Spinal cord (tissue), 10 donors: Measurements from ENCODE around the gene UGT1A3. TPM values are rescaled to one million over a fixed set of nuclear protein-coding genes. Genes with fewer than 3 reads are reported as not detected.
"Not testable (repeated sequence)": the region's sequence is repeated elsewhere in the genome, so short reads cannot be mapped to it uniquely, and the experiment has no call there.

Source experiments
- DNase-seq, 6 donors: peaks; one replicate each; pipeline versions ENCODE4 v3.0.0 to v3.0.0-alpha.2; 2013 to 2015; ENCODE audit warnings: low spot score in 6 of 6, low read depth in 4 of 6
- H3K27ac ChIP-seq: one replicate; pipeline ENCODE4 v1.5.1; 2013; ENCODE audit warnings: low read depth, low read length, control low read depth
- H3K27me3 ChIP-seq: one replicate; pipeline ENCODE4 v1.6.1; 2013; ENCODE audit warnings: low read length; ENCODE audit not compliant: control insufficient read depth, insufficient read depth
- H3K36me3 ChIP-seq: one replicate; pipeline ENCODE4 v1.6.1; 2013; ENCODE audit warnings: low read length; ENCODE audit not compliant: control insufficient read depth, insufficient read depth
- H3K4me1 ChIP-seq: one replicate; pipeline ENCODE4 v1.6.1; 2013; ENCODE audit warnings: low read length; ENCODE audit not compliant: control insufficient read depth, insufficient read depth
- H3K4me3 ChIP-seq: one replicate; pipeline ENCODE4 v1.5.1; 2013; ENCODE audit warnings: low read depth, low read length, control low read depth
- H3K9me3 ChIP-seq: one replicate; pipeline ENCODE4 v1.6.1; 2013; ENCODE audit warnings: low read length; ENCODE audit not compliant: control insufficient read depth, insufficient read depth
- WGBS: methylation state at CpG from one replicate; pipeline ENCODE4 v1.1.5; 2013; ENCODE audit warnings: missing lambda C conversion rate; ENCODE audit not compliant: insufficient coverage; 5-methylcytosine and 5-hydroxymethylcytosine counted together
- polyA plus RNA-seq, 2 donors: library from polyadenylated mRNA; unstranded; fragments of 120-200 nt; gene quantifications; one replicate each; pipeline ENCODE4 v1.2.1, GENCODE V29; 2013; ENCODE audit not compliant: insufficient read length in 2 of 2
- total RNA-seq, 2 donors: library from RNA; depleted of rRNA in 1 of 2; stranded (reverse); fragments of 120-200 nt in 1 of 2; fragments of >200 nt in 1 of 2; gene quantifications; one replicate each; pipeline versions ENCODE4 v1.2.3 to v1.2.4, GENCODE V29; 2013 to 2014
- donor health status: healthy.

Gene UGT1A3
- total and polyA plus RNA-seq, 4 donors, result not detected

DNA sequence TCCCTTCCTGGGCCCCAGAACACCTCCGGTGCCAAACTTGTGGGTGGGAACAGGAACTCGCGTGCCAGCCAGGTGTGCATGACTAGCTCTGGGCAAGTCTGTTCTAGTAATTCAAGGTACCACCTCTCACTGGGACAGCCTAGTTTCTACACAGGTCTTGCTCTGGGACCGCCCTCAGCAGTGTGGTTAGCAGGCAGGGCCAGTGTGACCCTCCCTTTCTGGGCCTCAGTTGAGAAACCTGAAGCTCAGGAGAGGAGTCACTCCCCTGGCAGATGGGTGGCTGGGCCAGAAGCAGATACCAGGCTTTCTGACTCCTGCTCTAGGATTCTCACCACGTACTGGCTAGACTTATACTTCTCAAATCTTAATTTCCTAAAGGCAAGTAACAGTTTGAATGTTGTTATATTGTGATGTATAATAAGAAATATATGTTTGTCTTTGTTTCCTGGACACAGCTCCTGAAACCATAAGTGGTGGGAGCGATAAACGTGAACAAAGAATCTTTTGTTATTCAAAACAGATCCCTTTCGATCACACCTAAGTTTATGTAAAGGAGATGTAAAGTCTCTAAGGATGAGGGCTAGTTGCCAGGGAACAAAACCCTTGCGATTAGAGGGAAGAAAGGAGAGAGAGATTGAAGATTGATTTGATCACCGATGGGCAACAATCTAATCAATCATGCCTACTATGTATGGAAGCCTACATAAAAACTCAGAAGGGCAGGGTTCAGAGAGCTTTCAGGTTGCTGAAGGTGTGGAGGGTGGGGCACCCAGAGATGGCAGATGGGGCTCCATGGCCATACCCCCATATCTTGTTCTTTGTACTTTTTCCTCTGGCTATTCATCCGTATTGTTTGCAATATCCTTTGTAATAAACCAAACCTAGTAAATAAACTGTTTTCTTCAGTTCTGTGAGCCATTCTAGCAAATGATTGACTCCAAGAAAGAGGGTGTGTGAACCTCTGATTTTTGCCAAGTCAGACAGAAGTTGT, 37.1 kb upstream of the UGT1A3 start:
- WGBS, result 85% methylated on average over 5 of the region's 11 CpGs
- DNase-seq, result no peak
- no peak overlapping the region for H3K4me3 ChIP-seq
- no peaks in the 10 kb centered on the region for H3K36me3 ChIP-seq
- no peaks in the 10 kb centered on the region for H3K27me3 ChIP-seq
- H3K27ac ChIP-seq, result no peak overlapping the region
- no peaks in the 10 kb centered on the region for H3K9me3 ChIP-seq
- no peaks in the 10 kb centered on the region for H3K4me1 ChIP-seq

DNA sequence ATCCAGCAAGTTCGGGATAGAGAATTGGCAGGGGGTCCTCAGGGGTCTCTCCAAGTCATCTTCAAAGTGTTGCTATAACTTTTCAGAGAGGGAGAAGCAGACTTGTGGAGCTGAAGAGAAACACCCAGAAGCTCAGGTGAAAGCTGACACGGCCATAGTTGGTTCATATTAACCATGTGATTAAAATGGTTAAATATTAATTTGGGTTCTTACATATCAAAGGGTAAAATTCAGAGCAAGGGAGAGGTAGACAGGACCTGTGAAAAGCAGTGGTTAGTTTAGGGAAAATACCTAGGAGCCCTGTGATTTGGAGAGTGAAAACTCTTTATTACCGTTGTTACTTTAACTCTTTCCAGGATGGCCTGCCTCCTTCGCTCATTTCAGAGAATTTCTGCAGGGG, 36.2 kb upstream of the UGT1A3 start, which contains the start of gene UGT1A6:
Gene UGT1A6, plus strand, starts transcription at position 243 of the 400 bp plus-strand sequence. Its CDS starts 115 bp downstream, at position 358.
- Histone ChIP-seq H3K9me3 (no peaks in the 10 kb centered on the region), H3K27ac (no peak within 1 kb of the TSS), H3K36me3 (no peaks in the 10 kb centered on the region), H3K4me3 (no peak within 1 kb of the TSS), H3K27me3 (no peaks in the 10 kb centered on the region), H3K4me1 (no peaks in the 10 kb centered on the region)
- DNase-seq, result no peak
- 88% methylated on average over 3 of the region's 4 CpGs for WGBS

DNA sequence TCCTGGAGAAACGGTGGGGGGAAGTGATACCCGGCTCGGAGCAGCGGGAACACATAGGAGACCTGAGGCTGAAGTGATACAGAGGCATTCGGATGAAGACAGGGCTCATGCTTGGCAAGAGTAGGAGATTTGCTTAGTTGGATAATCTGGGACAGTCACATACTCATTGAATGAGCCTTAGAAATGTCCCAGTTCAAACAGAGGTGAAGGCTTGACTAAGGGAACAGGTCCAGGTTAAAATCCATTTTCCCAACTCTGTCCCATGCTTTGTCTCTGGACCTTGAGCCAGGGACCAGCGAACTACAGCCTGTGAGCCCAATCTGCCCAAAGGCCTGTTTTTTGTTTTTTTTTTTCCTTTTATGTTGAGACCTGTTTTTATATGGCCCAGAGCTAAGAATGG, 34.9 kb upstream of the UGT1A3 start:
- no peak overlapping the region for H3K27ac ChIP-seq
- no peaks in the 10 kb centered on the region for H3K27me3 ChIP-seq
- no peaks in the 10 kb centered on the region for H3K36me3 ChIP-seq
- 60% methylated on average over 3 of the region's 6 CpGs for WGBS
- no peak overlapping the region for H3K4me3 ChIP-seq
- no peak for DNase-seq
- no peaks in the 10 kb centered on the region for H3K9me3 ChIP-seq
- H3K4me1 ChIP-seq, result no peaks in the 10 kb centered on the region

- Histone ChIP-seq H3K4me3 (no peak overlapping the region), H3K27me3 (no peaks in the 10 kb centered on the region), H3K36me3 (no peaks in the 10 kb centered on the region), H3K27ac (no peak overlapping the region), H3K9me3 (no peaks in the 10 kb centered on the region), H3K4me1 (no peaks in the 10 kb centered on the region)
- 92% methylated on average over 4 of the region's 4 CpGs for WGBS
- DNase-seq, result no peak
Observed at GRCh38 chr2:233698740-233699139, 30.1 kb upstream of the UGT1A3 start.

- no peaks in the 10 kb centered on the region for H3K36me3 ChIP-seq
- H3K27ac ChIP-seq, result no peak overlapping the region
- H3K9me3 ChIP-seq, result no peaks in the 10 kb centered on the region
- no CpG with 5 or more reads among the region's 8 CpGs for WGBS
- no peaks in the 10 kb centered on the region for H3K4me1 ChIP-seq
- DNase-seq, result no peak
- H3K27me3 ChIP-seq, result no peaks in the 10 kb centered on the region
- no peak overlapping the region for H3K4me3 ChIP-seq
Observed at GRCh38 chr2:233699424-233700027, 29.3 kb upstream of the UGT1A3 start.

DNA sequence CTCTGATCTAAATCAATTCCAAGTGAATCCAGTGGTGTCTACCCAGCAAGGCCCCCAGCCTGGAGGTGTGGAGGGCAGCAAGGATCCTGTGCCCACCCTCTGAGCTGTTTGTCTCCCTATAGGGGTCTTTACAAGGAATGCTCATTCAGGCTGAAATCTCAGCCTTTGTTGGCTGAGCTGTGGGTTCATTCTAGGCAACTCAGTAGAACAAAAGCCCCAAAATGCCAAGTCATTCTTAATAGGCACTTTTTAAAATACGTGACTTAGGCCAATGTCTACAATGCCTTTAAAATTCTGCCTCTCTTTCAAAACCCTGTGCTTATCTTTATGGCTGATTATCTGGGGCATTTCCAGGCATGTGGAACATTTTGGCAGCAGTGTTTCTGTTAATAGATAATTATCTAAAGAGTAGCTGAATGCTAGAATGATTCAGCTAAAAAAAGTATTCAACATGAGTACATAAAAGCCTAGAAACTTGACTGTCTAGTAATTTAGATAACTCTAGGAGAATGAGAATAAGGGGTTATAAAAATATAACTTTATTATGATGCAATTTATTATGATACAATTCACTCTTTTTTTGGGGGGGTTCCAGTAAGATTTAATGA, 28.7 kb upstream of the UGT1A3 start:
- Histone ChIP-seq H3K9me3 (no peaks in the 10 kb centered on the region), H3K27me3 (no peaks in the 10 kb centered on the region), H3K4me1 (no peaks in the 10 kb centered on the region), H3K27ac (no peak overlapping the region), H3K4me3 (no peak overlapping the region), H3K36me3 (no peaks in the 10 kb centered on the region)
- peak in 2 of 6 donors; percentile 4 to 35 for DNase-seq
- no CpG with 5 or more reads among the region's 1 CpG for WGBS

DNA sequence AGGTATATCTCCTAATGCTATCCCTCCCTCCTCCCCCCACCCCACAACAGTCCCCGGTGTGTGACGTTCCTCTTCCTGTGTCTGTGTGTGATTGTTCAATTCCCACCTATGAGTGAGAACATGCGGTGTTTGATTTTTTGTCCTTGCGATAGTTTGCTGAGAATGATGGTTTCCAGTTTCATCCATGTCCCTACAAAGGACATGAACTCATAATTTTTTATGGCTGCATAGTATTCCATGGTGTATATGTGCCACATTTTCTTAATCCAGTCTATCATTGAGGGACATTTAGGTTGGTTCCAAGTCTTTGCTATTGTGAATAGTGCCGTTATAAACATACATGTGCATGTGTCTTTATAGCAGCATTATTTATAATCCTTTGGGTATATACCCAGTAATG, 28.0 kb upstream of the UGT1A3 start:
- H3K27me3 ChIP-seq, H3K9me3 ChIP-seq, H3K36me3 ChIP-seq, H3K4me3 ChIP-seq, H3K27ac ChIP-seq, H3K4me1 ChIP-seq, DNase-seq: not testable (repeated sequence)
- no CpG with 5 or more reads among the region's 5 CpGs for WGBS

GRCh38 chr2:233702238-233702637, 26.6 kb upstream of the UGT1A3 start:
- no peak for DNase-seq
- Histone ChIP-seq H3K27ac (no peak overlapping the region), H3K27me3 (no peaks in the 10 kb centered on the region), H3K9me3 (no peaks in the 10 kb centered on the region), H3K36me3 (no peaks in the 10 kb centered on the region), H3K4me3 (no peak overlapping the region), H3K4me1 (no peaks in the 10 kb centered on the region)
- WGBS, result no CpG with 5 or more reads among the region's 3 CpGs

DNA sequence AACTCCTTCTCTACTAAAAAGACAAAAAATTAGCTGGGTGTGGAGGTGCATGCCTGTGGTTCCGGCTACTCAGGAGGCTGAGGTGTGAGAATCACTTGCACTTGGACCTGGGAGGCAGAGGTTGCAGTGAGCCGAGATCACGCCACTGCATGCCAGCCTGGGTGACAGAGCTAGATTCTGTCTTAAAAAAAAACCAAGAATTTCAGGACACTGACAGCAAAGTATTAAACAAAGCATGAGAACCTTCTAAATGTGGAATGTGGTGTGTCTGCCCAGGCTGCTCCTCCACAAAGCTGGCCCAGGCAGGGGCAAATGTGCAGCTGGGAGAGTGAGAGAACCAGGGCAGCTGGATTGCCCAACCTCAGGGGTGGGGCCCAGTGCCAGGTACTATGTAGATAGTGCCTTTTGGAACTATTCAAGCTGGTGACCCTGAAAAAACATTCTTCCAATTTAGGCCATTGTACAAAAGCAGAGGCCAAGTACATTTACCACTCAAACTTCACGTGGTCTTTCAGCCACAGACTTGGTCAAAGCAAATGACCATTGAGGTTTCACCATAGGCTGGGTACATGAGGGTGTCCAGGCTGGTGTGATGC, 22.8 kb upstream of the UGT1A3 start:
- no peaks in the 10 kb centered on the region for H3K27me3 ChIP-seq
- H3K4me1 ChIP-seq, result no peaks in the 10 kb centered on the region
- H3K4me3 ChIP-seq, result no peak overlapping the region
- WGBS, result 67% methylated on average over 3 of the region's 4 CpGs
- H3K27ac ChIP-seq, result no peak overlapping the region
- no peaks in the 10 kb centered on the region for H3K9me3 ChIP-seq
- no peaks in the 10 kb centered on the region for H3K36me3 ChIP-seq
- DNase-seq, result no peak
